SU-DHL-6 (cell line): ENCODE data around the gene CCDC9.
A peak's percentile ranks its signal among the peaks of the same experiment; 100 is the strongest.

Experiments
- EZH2phosphoT487 ChIP-seq: fragments of 200-600 bp; sonication (generic), shearing (Covaris generic); conservative IDR thresholded peaks from 2 replicates; pipeline ENCODE4 v1.6.1; 2018; ENCODE audit warnings: mild to moderate bottlenecking, antibody characterized with exemption, low read length, moderate library complexity, mixed read lengths
- TF ChIP-seq, protein P1 (sequence below): fragments of 200-600 bp; sonication (generic); IDR thresholded peaks from one replicate; pipeline ENCODE4 v1.5.1; 2017; ENCODE audit warnings: antibody characterized with exemption, mild to moderate bottlenecking, low read length, moderate library complexity; ENCODE audit not compliant: insufficient read depth, poor library complexity, severe bottlenecking

- TF ChIP-seq, protein P1, sequence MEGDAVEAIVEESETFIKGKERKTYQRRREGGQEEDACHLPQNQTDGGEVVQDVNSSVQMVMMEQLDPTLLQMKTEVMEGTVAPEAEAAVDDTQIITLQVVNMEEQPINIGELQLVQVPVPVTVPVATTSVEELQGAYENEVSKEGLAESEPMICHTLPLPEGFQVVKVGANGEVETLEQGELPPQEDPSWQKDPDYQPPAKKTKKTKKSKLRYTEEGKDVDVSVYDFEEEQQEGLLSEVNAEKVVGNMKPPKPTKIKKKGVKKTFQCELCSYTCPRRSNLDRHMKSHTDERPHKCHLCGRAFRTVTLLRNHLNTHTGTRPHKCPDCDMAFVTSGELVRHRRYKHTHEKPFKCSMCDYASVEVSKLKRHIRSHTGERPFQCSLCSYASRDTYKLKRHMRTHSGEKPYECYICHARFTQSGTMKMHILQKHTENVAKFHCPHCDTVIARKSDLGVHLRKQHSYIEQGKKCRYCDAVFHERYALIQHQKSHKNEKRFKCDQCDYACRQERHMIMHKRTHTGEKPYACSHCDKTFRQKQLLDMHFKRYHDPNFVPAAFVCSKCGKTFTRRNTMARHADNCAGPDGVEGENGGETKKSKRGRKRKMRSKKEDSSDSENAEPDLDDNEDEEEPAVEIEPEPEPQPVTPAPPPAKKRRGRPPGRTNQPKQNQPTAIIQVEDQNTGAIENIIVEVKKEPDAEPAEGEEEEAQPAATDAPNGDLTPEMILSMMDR, result peak; percentile 21
- no peak for TF ChIP-seq EZH2phosphoT487
These were observed 24.0 kb downstream of the CCDC9 start for GRCh38 chr19:47280183-47280797.
